Stimulated activated CD4-positive, alpha-beta T cell treated with anti-CD3 and anti-CD28 coated beads, TNF-alpha, amount 100 ng/mL, for 48 hours (primary cell): ENCODE measurements around the gene DLEU7.
A peak's percentile ranks its signal among the peaks of the same experiment; 100 is the strongest.

Experiments
- DNase-seq, 3 donors: peaks; one replicate each; pipeline ENCODE4 v3.0.0-alpha.2; 2020; ENCODE audit warnings: low read depth in 3 of 3

The DLEU7 gene

DNA sequence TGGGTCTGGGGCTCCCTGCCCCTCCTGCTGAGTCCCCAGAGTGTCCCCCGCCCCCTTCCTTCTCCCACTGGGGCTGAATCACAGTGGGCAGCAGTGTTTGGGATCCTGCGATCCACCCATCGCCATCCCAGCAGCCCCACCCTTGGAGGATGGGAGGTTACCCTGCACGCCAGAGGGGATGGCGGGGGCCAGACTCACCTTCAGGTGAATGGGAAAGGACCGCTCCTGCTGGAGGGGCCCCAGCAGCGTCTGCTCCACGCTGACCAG, 569 bp downstream of the DLEU7 start:
- DNase-seq, result no peak

DNA sequence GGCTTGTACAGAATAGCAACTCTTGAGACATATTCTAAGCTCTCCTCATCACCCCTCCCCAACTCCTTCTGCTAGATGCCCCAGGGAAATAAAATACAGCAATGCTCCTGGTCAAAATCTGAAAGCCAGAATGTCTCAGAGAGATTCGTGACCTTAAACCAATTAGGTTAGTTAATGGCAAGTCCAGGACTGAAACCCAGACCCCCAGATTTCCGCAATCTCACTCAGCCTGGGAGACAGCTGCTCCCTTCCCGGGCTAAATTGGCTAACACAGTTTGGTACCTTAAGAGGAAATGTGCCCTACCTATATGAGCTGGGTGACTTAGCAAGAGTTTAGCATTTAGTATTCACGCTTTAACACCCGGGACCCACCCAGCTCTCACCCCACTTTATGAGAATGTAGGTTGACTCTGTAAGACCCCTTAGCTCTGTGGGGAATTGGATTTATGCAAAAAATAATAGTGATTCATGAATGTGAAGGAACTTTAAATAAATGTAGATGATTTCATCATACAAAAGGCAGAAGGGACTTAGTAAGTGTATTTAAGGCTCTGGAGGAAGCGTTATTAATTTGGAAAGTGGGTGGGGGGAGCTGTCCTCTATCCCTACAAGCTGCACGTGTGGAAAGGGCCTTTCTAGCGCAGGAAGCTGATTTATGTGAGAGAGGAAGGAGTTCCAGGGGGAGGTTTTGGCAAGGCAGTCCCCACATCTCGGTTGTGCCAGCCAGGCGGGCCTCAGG, 1.1 kb downstream of the DLEU7 start:
- no peak for DNase-seq

DNA sequence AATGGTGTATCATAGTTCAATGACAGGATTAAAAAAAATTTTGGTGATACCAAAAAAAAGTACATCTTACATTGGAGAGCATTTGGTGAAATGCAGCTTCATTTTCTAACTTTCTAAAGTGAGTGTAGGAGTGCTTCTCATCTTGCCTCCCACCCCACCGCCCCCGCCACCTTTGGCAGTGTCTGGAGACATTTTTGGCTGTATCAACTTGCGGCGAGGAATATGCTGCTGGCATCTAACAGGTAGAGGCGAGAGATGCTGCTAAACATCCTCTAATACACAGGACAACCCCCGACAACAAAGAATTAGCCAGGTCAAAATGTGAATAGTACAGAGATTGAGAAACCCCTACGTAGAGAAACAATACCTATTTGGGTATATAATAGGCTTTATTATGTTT, 1.7 kb downstream of the DLEU7 start:
- no peak for DNase-seq

DNA sequence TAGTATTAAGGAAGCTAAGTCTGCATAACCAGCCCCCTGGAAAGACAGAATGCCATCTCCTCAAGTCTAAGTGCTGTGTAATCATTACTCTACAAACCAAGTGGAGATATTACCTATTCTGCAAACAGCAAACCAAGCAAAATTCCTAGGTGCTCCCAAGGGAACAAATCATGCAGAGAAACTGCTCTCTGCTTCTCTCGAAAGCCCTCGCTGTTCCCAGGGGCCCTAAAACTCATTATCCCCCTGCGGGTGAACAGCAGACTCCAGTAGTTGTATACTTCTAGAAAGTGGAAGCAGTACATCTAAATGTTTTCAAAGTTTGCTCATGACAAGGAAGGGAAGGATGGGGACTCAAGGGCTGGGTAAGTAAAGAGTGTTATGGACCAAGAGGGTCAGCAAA, 3.2 kb downstream of the DLEU7 start:
- DNase-seq, result no peak

DNA sequence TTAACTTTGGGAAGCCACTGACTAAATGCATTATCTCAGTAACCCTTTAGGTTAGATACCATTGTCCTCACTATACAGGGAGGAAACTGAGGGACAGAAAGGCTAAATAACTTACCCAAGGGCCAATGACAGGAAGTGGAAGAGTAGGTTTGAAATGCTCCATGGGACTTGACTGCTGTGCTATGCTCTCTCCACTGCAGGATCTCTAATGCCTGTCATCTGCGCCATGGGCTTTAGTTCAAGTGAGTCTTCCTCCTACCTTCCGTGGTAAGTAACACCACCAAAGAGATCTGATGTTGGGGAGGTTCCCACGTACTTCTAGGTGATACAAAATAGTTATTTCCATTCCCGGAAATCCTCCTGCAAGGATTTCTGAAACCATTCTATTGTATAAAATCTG, 3.7 kb downstream of the DLEU7 start:
- no peak for DNase-seq

DNA sequence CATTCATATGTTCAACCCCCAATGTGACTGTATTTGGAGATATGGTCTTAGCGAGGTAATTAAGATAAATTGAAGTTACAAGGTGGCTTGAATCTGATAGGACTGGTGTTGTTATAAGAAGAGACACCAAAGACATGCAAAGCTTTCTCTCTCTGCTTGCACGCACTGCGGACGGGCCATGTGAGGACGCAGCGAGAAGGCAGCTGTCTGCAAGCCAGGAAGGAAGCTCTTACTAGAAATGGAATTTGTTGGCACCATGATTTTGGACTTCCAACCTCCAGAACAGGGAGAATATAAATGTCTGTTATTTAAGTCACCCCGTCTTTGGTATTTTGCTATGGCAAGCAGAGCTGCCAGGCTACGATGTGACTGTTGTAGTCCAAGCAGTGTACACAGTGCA, 4.8 kb downstream of the DLEU7 start:
- no peak for DNase-seq

DNA sequence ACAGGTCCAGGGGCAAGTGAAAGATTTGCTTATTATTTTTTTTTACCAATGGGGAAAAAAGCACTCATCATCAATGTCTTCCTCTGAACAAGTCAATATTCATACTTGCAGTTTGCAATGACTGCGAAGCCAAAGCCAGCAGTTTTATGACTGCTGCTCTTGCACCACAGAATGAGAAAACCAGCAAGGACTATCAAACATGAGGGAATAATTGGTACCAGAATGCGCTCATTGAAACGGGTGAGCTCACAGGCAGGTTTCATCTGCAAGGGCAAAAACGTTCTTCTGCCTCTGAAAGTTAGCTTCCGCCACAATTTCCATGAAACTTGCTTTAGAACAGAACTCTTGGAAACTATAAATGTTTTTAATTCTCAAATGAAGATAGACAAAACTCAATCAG, 5.5 kb downstream of the DLEU7 start:
- no peak for DNase-seq

DNA sequence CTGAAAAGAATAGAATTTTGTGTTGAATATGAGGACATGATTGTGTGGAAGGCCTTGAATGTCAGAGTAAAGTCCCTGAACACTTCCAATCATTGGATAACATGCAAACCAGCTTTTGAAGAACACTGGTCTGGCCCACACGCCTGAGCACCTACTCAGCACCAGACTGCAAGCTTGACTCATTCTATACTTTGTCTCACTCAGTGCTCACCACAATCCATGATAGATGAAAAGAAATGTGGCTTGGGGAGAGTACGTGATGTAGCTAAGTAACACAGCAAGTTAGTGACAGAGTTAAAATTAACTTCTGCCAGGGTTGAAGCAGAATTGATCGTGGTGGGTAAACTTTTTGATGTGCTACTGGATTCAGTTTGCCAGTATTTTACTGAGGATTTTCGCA, 12.0 kb downstream of the DLEU7 start:
- DNase-seq, result no peak

DNA sequence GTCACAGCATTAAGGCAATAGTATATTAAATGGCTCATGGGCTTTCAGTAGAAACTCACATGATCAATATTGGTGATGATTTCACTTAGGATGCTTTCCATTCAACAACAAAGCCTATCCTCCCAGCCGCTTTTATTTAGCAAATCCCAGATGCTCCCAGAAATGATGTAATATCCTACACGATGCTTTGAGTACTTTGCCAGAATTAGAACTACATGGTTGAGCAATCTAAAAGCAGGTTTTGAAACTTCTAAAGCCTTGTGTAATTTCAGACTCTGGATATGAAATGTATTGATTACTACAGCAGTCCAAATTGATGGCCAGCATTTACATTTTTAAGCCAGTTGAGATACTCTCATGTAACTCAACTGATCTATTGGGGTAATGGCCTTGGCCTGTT, 13.6 kb downstream of the DLEU7 start:
- no peak for DNase-seq

DNA sequence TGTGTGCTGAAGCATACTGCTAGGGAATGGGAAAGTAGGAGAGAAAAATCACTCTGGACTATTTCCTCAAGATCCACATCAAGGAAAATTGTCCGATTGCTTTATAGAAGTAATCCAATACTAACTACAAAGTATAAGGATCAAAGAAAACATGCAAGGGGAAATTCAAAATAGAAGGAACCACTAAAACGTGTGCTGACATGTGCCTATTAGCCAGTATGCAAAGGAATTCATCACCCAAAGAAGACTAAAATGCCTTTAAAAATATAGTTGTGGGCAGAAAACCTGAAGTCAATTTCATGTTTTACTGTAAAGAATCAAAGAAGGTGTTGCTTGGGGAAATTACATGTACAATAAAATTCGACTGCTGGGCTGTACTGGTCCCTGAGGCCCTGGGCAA, 14.3 kb downstream of the DLEU7 start:
- no peak for DNase-seq

DNA sequence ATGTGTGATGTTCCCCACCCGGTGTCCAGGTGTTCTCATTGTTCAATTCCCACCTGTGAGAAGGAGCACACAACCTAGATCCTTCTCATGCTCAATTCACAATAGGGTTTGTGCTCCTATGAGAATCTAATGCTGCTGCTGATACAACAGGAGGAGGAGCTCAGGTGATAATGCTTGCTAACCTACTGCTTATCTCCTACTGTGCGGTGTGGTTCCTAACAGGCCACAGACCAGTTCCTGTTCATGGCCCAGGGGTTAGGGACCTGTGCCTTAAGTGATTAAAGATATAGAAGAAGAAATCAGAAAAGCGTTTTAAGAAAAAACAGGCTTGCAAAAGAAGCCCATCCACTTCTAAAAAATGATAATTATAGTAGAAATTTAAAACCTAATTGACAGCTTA, 17.5 kb downstream of the DLEU7 start:
- no peak for DNase-seq

DNA sequence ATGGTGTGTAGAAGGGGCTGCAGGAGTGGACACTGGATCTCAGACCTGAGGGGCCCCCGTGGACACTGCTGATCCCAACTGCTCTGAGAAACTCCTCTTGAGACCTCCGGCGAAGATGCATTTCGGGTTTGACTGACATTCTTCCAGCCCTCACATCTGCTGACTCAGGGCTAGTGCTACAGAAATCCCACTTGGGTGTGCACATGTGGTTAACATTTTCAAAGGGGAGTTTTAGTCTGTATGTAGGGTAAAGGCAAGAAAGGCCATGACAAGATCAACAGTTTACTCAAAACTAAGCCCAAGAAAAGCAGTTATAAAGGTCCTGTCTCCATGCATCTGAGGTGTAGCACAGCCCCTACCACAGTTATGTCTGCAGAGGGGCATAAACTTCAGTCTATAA, 31.2 kb downstream of the DLEU7 start:
- no peak for DNase-seq

DNA sequence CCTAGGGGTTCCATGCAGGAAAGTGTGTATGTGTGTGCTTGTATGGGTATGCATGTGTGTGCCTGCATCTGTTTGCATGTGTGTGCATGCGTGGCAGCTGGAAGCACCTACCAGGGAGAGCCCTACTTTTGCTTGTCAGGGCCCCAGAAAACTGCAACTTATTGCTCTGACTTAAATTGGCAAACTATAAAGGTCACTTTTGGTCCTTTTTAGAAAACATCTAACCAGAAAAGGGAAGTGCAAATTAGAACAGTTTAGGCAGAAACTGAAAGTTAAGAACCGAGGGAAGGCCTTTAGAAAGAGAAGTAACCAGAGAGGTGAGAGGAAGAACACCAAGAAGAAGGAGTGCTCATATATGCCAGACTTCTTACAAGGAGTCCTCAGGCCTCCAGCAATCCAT, 32.5 kb downstream of the DLEU7 start:
- no peak for DNase-seq

DNA sequence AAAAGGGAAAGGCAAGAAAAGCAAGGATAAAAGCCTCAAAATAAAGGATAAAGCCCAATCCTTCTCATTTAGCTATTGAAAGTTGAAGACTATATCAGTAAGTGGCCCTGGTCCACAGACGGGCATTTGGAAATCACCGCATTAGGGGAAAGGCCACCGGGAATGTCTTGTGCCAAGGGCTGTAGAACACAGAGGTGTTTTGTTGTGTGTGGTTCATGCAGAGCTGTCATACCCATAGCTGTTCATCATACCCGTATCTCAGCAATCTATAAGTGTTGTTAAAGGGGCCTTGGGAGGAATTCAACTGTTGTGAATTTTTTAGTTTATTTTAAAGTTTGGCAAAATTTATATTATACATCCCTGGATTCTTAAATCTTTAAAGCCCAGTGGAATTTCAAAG, 33.0 kb downstream of the DLEU7 start:
- DNase-seq, result no peak

DNA sequence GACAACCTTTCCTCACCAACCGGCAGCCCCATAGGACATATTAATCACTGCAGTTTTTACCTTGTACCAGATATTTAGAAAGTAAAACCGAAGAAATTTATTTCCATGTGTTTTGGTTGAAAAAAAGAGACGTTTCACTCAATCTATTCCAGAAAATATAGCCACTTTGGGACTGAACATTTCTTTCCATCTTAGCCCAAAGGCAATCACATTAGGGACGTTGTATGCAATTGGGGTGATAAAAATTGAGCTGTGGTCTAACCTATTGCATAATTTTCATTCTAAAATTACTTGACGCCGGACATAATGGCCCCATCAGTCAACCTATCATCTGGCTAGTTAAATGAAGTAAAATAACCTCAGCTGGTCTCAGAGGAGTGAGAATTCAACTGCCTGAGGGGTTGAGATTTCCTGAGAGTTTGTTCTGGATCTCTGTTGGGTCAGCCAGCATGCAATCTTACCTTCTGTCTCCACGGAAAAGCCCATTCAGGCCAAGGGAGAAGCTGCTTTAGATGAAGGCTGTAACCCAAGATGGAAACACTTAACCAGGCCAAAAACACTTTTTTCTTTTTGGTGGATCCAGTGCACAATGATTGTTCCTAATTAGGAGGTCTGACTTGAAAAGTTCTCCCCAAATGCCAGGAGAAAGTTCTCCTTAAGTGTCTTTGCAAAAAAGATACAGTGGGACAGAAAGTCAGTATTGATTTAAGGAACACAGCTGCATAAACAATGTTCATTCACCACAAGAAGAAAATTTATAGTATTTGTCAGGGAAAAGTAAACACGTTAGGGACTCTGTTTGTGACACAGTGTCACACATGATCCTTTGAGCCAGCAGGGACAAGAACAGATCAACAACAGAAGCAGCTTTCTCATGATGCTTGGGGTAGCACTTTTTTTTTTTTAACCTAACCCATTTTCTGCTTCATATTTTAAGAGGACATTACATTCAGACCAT, 34.1 kb downstream of the DLEU7 start:
- no peak for DNase-seq

DNA sequence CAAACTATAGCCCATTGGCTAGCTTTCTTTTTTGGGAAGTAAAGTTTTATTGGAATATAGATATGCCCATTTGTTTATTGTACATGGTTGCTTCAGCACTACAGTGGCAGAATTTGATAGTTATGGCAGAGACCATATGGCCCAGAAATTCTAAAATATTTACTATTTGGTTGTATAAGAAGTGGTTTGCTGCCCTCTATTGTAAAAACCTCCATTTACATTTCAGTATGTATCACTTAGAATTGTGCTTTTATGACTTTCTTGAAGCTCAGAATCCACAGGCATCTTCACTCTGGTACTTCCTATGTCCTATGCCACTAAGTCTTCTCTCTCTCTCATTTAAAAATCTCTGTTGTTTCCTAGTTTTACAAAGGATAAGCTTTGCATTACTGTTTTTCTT, 37.7 kb downstream of the DLEU7 start:
- DNase-seq, result no peak

DNA sequence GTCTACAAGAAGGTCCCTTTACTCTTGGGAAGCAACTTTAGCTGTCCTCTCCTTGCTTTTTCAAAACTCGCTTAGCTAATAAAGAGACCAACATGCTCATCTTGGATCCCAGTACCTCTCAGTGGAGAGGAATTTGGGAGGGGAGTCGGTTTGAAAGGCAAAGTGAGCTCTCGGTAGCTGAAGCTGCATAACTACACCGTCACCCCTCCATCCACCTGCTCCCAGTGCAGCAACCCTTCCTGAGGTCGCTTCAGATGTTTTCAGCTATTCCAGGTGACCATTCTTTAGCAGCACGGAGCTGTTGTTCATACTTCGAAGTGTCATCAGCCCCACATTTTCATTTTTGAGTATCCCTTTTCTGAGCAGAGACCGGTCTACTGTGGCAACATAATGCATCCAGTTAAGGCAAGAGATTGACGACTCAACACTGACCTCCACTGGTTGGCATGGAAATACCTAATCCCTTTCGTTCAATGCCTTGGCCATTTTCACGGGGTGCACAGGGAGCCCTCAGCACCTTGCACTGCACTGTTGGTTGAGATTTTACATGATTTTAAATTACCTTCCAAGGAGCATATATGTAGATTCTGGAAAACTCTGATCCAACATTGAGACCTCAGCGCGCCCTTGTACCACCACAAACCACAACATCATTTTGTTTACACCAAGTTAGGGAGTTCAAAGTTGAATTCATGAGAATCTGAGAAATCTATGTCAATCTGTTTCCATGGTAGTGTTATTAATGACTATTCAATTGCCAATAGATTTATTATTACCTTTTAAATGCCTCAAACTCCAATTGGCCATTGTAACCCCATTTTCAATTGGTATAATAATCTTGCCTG, 42.2 kb downstream of the DLEU7 start:
- DNase-seq, result peak; percentile 21 to 58 (median 38)

DNA sequence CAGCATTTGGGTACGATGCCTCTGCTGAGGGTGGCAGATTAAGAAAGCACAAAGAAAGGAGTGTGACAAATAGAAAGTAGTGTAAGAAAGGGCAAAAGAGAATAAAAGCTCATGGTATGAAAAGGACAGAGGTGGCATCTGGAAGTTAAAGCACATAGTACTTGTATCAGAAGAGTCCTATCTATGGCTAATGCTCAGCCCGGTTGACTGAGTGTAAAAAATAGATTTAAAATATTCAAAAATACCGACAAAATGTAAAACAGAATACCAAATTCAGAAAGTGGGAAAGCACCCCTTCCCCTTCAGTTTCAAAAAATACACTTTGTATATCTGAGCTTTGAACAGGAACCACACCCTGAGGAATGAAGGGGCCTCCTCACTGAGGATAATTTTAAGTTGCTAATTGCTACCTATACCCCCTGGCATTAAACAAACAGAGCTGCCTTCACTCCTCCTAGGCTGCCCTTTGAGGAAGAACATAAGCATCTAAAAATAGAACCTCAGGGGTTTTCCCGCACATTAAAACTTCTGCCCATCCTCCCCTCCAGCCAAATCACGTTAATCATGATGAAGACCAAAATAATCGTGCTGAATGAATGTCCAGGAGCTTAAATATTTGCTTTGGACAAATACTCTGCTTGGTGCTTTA, 43.3 kb downstream of the DLEU7 start:
- no peak for DNase-seq

DNA sequence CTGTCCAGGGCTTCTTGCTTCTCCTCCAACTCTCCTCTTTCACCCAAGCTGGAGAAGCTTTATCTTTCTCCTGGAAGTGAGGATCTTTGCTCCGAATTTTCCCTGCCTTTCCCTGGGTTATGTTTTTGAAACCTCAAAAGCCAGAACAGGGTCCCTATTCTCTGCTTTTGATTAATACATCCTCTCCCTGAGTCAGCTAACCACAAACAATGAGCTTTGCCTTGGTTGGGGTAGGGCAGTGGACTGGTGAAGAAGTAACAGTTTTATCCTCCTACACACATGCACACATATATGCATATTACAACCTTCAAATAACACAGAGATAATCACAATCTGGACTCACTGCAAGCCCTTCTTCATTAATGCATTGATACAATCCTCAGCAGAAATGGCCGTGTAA, 44.6 kb downstream of the DLEU7 start:
- no peak for DNase-seq

DNA sequence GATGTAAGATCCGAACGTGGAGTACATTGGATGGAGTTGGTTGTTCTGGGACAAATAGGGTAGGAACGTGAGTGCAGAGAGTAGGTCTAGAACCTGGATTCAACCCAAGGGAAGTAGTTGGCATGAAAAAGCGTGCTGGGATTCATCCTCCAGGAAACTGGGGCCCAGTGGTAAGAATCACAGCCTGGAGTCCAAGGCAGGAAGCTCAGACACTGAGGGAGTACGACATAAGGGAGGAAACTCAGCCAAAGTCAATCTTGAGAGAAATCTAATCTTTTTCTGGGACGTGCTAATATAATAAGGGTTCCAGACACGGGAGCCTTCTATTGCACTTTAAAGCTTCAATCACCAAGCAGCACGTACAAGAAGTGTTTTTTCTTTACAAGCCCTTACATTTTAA, 46.4 kb downstream of the DLEU7 start:
- DNase-seq, result no peak

DNA sequence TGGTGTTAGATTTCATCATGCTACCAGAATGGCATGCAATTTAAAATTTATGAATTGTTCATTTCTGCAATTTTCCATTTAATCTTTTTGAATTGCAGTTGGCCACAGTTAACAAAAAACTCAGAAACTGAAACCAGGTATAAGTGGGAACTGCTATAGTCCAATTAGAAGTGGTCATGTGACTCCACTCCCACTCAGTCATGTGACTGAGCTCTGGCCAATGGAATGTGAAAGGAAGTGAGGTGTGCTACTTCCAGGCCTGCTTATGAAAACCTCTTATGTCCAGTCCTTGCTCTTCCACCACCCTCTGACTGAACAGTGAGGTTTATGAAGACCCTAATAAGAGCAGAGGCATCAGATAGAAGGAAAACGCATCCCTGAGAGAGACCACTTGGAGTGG, 47.0 kb downstream of the DLEU7 start:
- DNase-seq, result no peak

DNA sequence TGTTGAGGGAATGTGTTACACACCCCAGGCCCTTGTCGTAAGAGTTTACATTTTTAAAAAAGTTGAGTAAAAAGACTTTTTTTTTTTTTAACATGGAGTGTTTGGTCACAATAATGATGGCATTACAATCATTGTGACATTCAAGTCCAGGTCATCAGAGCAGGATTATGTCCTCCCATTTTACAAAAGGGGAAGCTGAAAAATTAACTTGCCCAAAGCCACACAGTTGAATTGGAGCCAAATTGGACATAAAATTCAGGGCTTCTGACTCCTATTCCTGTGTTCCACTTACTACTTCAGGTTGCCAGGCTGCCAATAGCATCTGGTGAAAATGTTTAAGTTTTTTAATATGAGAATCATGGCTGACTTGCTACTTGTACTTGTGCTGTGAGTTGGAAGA, 49.3 kb downstream of the DLEU7 start:
- DNase-seq, result no peak
